Body of pancreas (tissue), 4 donors: ENCODE results near the gene MAP3K12.

Experiments used
- POLR2A ChIP-seq, 3 donors: fragments of 450-650 bp; IDR thresholded peaks; one replicate each; pipeline ENCODE4 v1.6.1; 2016; ENCODE audit warnings: antibody characterized with exemption in 3 of 3, mild to moderate bottlenecking in 2 of 3
- TF ChIP-seq, protein P1 (sequence below), 7 experiments: fragments of 450-650 bp in 4 of 7; fragments of 200-600 bp in 3 of 7; sonication (generic) in 3 of 7; IDR thresholded peaks; one replicate each; pipeline ENCODE4 v1.5.1; 2016 to 2019; ENCODE audit warnings: antibody characterized with exemption in 7 of 7

DNA sequence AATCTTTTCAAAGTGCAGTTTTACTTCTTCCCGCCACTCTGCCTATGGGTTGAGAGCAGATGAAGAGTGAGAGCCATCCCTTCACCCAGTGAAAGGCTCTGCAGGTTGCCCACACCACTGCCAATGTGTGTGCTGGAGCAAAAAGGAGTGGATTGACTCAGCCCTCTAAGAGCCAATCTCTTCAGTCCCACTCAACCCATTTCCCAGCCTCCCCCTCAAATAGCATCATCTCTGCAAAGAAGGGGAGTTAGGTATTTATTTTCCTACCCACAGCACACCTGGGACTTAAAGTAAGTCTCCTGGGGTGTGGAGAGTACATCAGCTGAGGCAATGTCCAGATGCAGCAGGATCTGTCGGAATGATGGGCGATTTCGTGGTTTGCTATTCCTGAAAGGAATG lies 15.3 kb downstream of the MAP3K12 start:
- TF ChIP-seq, protein P1, sequence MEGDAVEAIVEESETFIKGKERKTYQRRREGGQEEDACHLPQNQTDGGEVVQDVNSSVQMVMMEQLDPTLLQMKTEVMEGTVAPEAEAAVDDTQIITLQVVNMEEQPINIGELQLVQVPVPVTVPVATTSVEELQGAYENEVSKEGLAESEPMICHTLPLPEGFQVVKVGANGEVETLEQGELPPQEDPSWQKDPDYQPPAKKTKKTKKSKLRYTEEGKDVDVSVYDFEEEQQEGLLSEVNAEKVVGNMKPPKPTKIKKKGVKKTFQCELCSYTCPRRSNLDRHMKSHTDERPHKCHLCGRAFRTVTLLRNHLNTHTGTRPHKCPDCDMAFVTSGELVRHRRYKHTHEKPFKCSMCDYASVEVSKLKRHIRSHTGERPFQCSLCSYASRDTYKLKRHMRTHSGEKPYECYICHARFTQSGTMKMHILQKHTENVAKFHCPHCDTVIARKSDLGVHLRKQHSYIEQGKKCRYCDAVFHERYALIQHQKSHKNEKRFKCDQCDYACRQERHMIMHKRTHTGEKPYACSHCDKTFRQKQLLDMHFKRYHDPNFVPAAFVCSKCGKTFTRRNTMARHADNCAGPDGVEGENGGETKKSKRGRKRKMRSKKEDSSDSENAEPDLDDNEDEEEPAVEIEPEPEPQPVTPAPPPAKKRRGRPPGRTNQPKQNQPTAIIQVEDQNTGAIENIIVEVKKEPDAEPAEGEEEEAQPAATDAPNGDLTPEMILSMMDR (IDR thresholded peaks at IDR 0.05): no peak
- TF ChIP-seq POLR2A (IDR thresholded peaks at IDR 0.05): no peak
